ENCODE data around the gene CACNA1C.

CACNA1C gene

DNA sequence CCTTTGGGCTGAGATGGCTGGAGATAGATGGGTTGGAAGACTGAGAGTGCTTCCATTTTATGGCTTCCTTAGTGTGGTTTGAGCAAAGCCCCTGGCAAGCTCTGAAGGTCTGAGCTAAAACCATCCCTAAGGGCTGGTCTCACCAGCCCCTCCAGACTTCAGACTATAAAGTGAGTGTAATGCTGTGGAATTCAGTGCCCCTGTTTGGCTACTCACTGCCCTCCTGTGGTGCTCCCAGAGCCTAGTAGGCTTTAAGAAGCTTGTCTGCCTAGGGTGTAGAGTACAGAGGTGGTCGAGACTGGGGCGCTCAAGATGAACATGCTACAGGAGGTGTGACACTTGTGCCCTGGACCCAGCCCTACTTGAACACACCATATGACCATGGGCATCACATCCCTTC lies 495.3 kb downstream of the CACNA1C start:
- no peak overlapping the region for H3K27ac ChIP-seq (ENCODE audit: low read depth, low read length)
- H3K9me3 ChIP-seq (ENCODE audit: control insufficient read depth in 1 of 2, low read length in 2 of 2), result no peaks in the 10 kb centered on the region
- H3K36me3 ChIP-seq (ENCODE audit: control insufficient read depth in 1 of 2, insufficient read depth in 2 of 2, low read length in 2 of 2), result no peaks in the 10 kb centered on the region
- H3K9ac ChIP-seq (ENCODE audit: low read depth in 1 of 2, low read length in 2 of 2), result no peak overlapping the region
- no peaks in the 10 kb centered on the region for H3K4me1 ChIP-seq (ENCODE audit: control insufficient read depth in 1 of 2, insufficient read depth in 2 of 2, low read length in 2 of 2)
- no peaks in the 10 kb centered on the region for H3K27me3 ChIP-seq (ENCODE audit: control insufficient read depth in 1 of 2, insufficient read depth in 2 of 2, low read length in 2 of 2)
- no peak overlapping the region for H3K4me3 ChIP-seq (ENCODE audit: low read depth in 1 of 2, low read length in 2 of 2)

DNA sequence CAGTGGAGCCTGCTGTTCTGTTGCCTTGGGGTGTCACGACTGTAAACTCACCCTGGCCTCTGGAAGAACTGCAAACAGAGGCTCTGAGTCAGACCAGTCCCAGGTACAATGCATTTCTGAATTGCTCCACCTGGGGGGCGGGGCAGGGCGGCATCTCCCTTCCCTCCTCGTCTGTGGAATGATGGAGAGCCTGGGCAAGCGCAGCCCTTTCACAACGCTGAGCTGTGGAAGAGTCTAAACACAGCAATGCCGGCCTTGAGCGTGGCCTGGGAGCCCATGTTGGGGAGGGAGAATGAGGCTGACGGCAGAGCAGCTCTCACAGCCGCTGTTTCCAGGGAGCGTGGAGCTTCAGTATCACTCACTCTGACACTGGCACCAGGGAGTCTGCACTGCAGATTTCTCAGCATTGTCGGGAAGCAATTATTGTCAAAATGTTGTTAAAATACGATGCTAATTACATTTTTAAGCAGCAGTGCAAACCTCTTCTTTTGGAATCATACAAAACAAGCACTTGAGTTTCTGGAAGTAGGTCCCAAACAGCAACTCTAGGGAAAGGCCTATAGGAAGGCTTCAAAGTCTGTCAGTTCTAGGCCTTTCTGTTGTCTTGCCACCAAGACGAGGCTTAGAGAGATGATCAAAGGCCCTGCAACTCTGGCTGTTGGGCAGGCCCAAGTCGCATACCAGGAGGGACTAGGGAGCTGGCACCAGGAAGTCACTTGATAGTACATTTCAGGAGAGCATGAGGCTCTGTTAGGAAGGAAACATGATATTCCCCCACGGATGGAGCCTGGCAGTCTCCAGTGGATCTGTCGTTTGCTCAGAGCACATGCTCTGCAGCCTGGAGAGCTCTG lies 498.0 kb downstream of the CACNA1C start:
- Histone ChIP-seq H3K4me3 (ENCODE audit: low read depth in 1 of 2, low read length in 2 of 2) (no peak overlapping the region), H3K27ac (ENCODE audit: low read depth, low read length) (no peak overlapping the region), H3K4me1 (ENCODE audit: control insufficient read depth in 1 of 2, insufficient read depth in 2 of 2, low read length in 2 of 2) (no peaks in the 10 kb centered on the region), H3K9me3 (ENCODE audit: control insufficient read depth in 1 of 2, low read length in 2 of 2) (no peaks in the 10 kb centered on the region), H3K36me3 (ENCODE audit: control insufficient read depth in 1 of 2, insufficient read depth in 2 of 2, low read length in 2 of 2) (no peaks in the 10 kb centered on the region), H3K9ac (ENCODE audit: low read depth in 1 of 2, low read length in 2 of 2) (no peak overlapping the region), H3K27me3 (ENCODE audit: control insufficient read depth in 1 of 2, insufficient read depth in 2 of 2, low read length in 2 of 2) (no peaks in the 10 kb centered on the region)

DNA sequence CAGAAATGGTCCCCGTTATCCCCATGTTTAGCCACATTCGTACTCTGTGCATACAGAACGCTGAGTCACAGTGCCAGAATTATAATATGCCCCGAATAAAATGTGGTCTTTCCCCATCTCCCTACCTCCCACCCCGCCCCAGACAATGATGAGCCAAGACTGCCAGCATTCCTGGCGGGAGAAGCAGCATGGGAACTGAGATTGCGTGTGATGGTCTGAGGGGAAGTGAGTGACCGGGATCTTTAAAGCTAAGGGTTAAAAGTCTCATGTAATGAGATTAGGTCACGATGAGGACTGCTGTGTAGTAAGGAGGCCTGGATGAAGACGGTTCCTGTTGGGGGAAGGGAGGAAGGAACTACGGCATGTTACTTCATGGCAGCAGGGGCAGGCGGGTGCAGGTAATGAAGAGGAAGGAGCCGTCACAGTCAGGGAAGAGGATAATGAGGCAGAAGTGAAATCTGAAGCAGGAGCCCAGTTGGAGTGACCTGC lies 498.7 kb downstream of the CACNA1C start:
- Histone ChIP-seq H3K9ac (ENCODE audit: low read depth in 1 of 2, low read length in 2 of 2) (no peak overlapping the region), H3K4me3 (ENCODE audit: low read depth in 1 of 2, low read length in 2 of 2) (no peak overlapping the region), H3K4me1 (ENCODE audit: control insufficient read depth in 1 of 2, insufficient read depth in 2 of 2, low read length in 2 of 2) (no peaks in the 10 kb centered on the region), H3K9me3 (ENCODE audit: control insufficient read depth in 1 of 2, low read length in 2 of 2) (no peaks in the 10 kb centered on the region), H3K27me3 (ENCODE audit: control insufficient read depth in 1 of 2, insufficient read depth in 2 of 2, low read length in 2 of 2) (no peaks in the 10 kb centered on the region), H3K36me3 (ENCODE audit: control insufficient read depth in 1 of 2, insufficient read depth in 2 of 2, low read length in 2 of 2) (no peaks in the 10 kb centered on the region), H3K27ac (ENCODE audit: low read depth, low read length) (no peak overlapping the region)

DNA sequence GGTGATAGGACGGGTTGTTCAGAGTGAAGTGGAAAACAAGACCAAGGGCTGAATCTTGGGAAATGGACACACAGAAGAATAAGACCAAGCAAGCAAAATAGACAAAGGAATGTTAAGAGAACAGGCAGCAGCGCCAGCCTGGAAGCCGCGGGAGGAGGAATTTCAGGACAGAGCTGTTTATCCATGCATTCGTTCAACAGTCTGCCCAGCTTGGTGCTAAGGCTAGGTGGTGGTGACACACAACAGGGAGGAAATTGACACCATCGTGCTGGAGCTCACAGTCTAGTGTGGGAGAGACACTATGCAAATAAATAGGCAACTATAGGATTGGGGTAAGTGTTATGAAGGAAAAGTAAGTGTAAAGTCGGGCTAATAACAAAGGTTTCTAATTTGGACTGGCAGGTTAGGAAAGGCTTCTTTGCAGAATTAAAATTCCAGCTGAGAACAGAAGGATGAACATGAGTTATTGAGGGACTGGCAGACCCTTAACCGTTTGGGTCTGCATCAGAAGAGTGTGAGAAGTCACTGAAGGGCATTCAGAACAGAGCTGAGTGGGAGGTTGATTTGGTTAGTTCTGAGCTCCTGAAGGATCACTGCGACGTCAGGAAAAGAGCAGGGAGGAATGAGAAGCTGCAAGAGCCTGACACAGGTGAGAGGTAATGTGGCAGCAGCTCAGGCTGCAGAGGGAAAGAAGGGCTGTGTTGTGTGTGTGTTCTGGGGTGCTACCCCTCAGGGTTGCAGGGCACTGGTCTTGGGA lies 499.4 kb downstream of the CACNA1C start:
- Histone ChIP-seq H3K36me3 (ENCODE audit: control insufficient read depth in 1 of 2, insufficient read depth in 2 of 2, low read length in 2 of 2) (no peaks in the 10 kb centered on the region), H3K27me3 (ENCODE audit: control insufficient read depth in 1 of 2, insufficient read depth in 2 of 2, low read length in 2 of 2) (no peaks in the 10 kb centered on the region), H3K4me3 (ENCODE audit: low read depth in 1 of 2, low read length in 2 of 2) (no peak overlapping the region), H3K27ac (ENCODE audit: low read depth, low read length) (no peak overlapping the region), H3K9me3 (ENCODE audit: control insufficient read depth in 1 of 2, low read length in 2 of 2) (no peaks in the 10 kb centered on the region), H3K9ac (ENCODE audit: low read depth in 1 of 2, low read length in 2 of 2) (no peak overlapping the region), H3K4me1 (ENCODE audit: control insufficient read depth in 1 of 2, insufficient read depth in 2 of 2, low read length in 2 of 2) (no peaks in the 10 kb centered on the region)

DNA sequence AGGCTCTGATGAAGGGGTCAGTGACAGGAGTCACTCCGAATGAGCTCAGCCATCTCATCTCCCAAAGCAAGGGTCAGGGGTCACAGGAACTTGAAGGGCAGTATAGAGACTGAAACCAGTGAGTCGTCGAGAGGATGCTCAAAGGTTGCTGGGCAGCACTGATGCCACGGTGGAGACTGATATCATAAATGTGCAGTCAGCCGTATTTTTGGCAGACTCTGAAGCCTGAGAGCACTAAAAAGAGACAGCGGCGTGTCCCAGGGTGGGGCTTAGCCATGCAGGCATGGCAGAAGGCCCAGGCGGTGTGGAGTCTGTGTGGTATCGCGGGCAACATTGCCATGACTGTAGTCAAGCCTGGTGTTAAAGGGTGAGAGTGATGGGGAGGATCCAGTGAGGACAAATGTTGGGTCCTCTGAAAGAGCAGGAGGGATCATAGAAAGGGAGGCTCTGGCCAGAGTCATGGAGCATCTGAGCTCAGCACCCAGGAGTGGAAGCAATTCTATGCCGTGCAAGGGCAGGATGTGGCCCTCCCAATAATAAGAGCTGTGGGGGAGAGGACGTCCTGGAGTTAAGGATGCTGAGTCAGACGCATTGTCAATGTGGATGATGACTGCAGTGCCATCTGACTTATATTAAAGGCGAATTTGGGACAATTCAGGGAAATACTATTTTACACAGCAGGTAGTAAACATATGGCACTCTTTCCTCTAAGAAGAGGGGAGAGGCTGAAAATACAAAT lies 500.8 kb downstream of the CACNA1C start:
- Histone ChIP-seq H3K27me3 (ENCODE audit: control insufficient read depth in 1 of 2, insufficient read depth in 2 of 2, low read length in 2 of 2) (no peaks in the 10 kb centered on the region), H3K4me3 (ENCODE audit: low read depth in 1 of 2, low read length in 2 of 2) (no peak overlapping the region), H3K27ac (ENCODE audit: low read depth, low read length) (no peak overlapping the region), H3K9me3 (ENCODE audit: control insufficient read depth in 1 of 2, low read length in 2 of 2) (no peaks in the 10 kb centered on the region), H3K4me1 (ENCODE audit: control insufficient read depth in 1 of 2, insufficient read depth in 2 of 2, low read length in 2 of 2) (no peaks in the 10 kb centered on the region), H3K9ac (ENCODE audit: low read depth in 1 of 2, low read length in 2 of 2) (no peak overlapping the region), H3K36me3 (ENCODE audit: control insufficient read depth in 1 of 2, insufficient read depth in 2 of 2, low read length in 2 of 2) (no peaks in the 10 kb centered on the region)

DNA sequence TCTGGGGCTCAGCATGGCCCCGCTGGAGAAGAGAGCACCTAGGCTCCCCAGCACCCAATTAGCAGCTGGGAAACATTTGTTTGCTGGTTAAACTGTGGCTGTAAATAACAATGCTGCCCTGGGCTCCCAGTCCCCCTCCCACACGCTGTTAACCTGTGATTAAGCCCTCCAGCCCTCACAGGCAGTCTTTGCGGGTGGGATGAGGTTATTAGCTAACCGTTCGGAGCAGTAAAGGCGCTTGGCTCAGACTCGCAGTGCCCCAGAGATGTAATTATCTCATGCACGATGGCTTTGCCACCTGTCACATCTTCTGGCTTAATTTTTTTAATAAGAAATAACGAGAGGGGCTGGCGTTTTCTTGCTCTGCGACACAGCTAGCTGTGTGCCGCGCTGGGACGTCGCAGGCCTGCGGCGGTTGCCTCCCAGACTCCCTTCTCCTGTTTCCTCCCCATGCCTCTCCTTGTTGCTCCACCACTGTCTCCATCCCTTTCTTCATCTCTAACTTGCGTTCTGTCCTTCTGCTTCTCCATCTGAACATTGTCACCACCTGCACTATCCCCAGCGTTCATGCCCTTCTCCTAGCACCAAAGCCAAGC lies 502.8 kb downstream of the CACNA1C start:
- no peak overlapping the region for H3K9ac ChIP-seq (ENCODE audit: low read depth in 1 of 2, low read length in 2 of 2)
- no peaks in the 10 kb centered on the region for H3K36me3 ChIP-seq (ENCODE audit: control insufficient read depth in 1 of 2, insufficient read depth in 2 of 2, low read length in 2 of 2)
- no peak overlapping the region for H3K27ac ChIP-seq (ENCODE audit: low read depth, low read length)

DNA sequence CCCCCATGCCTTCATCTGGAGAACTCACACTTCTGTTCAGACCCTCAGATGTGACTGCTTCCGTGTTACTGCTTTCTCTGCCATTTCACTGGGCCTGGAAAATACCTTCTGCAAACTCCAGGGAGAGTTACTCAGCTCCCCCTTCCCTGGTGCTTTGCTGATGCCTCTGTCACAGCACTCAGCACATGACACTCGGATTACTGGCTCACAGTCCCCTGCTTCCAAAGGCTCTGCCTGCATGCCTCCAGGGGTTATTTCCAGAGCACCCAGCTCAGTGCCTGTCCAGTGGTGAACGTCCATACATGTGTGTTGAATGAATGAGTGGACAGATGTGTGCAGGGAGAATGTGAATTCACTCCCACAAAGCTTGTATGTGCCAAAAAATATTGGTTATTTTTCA lies 504.8 kb downstream of the CACNA1C start:
- H3K36me3 ChIP-seq (ENCODE audit: control insufficient read depth in 1 of 2, insufficient read depth in 2 of 2, low read length in 2 of 2), result no peaks in the 10 kb centered on the region
- H3K9me3 ChIP-seq (ENCODE audit: control insufficient read depth in 1 of 2, low read length in 2 of 2), result no peaks in the 10 kb centered on the region
- H3K27me3 ChIP-seq (ENCODE audit: control insufficient read depth in 1 of 2, insufficient read depth in 2 of 2, low read length in 2 of 2), result no peaks in the 10 kb centered on the region
- H3K4me3 ChIP-seq (ENCODE audit: low read depth in 1 of 2, low read length in 2 of 2), result no peak overlapping the region
- no peak overlapping the region for H3K9ac ChIP-seq (ENCODE audit: low read depth in 1 of 2, low read length in 2 of 2)
- H3K4me1 ChIP-seq (ENCODE audit: control insufficient read depth in 1 of 2, insufficient read depth in 2 of 2, low read length in 2 of 2), result no peaks in the 10 kb centered on the region
- H3K27ac ChIP-seq (ENCODE audit: low read depth, low read length), result no peak overlapping the region

More for the DNA sequence above, 502.8 kb downstream of the CACNA1C start:
- Histone ChIP-seq H3K4me3 (ENCODE audit: low read depth in 1 of 2, low read length in 2 of 2) (no peak overlapping the region), H3K4me1 (ENCODE audit: control insufficient read depth in 1 of 2, insufficient read depth in 2 of 2, low read length in 2 of 2) (no peaks in the 10 kb centered on the region), H3K27me3 (ENCODE audit: control insufficient read depth in 1 of 2, insufficient read depth in 2 of 2, low read length in 2 of 2) (no peaks in the 10 kb centered on the region), H3K9me3 (ENCODE audit: control insufficient read depth in 1 of 2, low read length in 2 of 2) (no peaks in the 10 kb centered on the region)

DNA sequence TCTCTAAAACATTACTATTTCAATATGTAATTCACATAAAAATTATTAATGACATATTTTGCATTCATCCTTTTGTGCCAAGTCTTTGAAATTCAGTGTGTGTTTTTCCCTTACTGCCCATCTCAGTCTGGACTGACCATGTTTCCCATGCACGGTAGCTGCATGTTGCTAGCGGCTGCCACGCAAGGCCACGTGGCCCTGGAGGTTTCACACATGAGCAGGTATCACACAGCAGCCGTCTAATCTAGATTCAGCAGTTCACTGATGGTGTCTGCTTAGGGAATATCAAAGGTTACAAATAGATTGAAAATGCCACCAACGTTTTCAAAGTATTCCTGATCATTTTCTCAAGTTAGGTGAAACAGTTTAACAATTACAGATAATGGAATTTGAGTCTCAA lies 507.1 kb downstream of the CACNA1C start:
- Histone ChIP-seq H3K27me3 (ENCODE audit: control insufficient read depth in 1 of 2, insufficient read depth in 2 of 2, low read length in 2 of 2) (no peaks in the 10 kb centered on the region), H3K4me1 (ENCODE audit: control insufficient read depth in 1 of 2, insufficient read depth in 2 of 2, low read length in 2 of 2) (no peaks in the 10 kb centered on the region), H3K9me3 (ENCODE audit: control insufficient read depth in 1 of 2, low read length in 2 of 2) (no peaks in the 10 kb centered on the region)

DNA sequence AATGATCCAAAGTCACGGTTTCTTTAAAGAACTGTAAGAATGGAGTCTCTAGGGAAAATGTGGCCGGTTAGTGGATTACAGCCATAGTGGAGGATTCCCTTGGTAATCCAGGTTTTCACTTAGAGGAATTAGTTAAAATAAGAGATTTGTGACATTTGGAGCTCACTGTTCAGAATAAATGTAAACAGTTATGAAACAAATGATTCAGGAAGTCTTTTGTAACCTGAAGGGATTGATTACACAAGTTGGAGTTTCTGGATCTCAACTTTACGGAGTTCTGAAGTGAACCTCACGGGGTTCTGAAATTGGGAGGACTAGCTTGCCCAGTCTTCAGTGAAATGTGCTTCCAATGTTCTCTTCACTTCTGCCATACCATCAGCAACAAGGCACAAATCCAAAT lies 507.6 kb downstream of the CACNA1C start:
- Histone ChIP-seq H3K9ac (ENCODE audit: low read depth in 1 of 2, low read length in 2 of 2) (no peak overlapping the region), H3K4me3 (ENCODE audit: low read depth in 1 of 2, low read length in 2 of 2) (no peak overlapping the region), H3K27me3 (ENCODE audit: control insufficient read depth in 1 of 2, insufficient read depth in 2 of 2, low read length in 2 of 2) (no peaks in the 10 kb centered on the region), H3K4me1 (ENCODE audit: control insufficient read depth in 1 of 2, insufficient read depth in 2 of 2, low read length in 2 of 2) (no peaks in the 10 kb centered on the region), H3K36me3 (ENCODE audit: control insufficient read depth in 1 of 2, insufficient read depth in 2 of 2, low read length in 2 of 2) (no peaks in the 10 kb centered on the region), H3K9me3 (ENCODE audit: control insufficient read depth in 1 of 2, low read length in 2 of 2) (no peaks in the 10 kb centered on the region), H3K27ac (ENCODE audit: low read depth, low read length) (no peak overlapping the region)

More for the DNA sequence above, 507.1 kb downstream of the CACNA1C start:
- H3K27ac ChIP-seq (ENCODE audit: low read depth, low read length), result no peak overlapping the region
- no peaks in the 10 kb centered on the region for H3K36me3 ChIP-seq (ENCODE audit: control insufficient read depth in 1 of 2, insufficient read depth in 2 of 2, low read length in 2 of 2)
- H3K4me3 ChIP-seq (ENCODE audit: low read depth in 1 of 2, low read length in 2 of 2), result no peak overlapping the region
- no peak overlapping the region for H3K9ac ChIP-seq (ENCODE audit: low read depth in 1 of 2, low read length in 2 of 2)
